Neutrophil (primary cell): ENCODE data around the gene DCAF16.

ENCODE experiments used
- H3K27ac ChIP-seq: fragments of 200-600 bp; sonication (generic); 2 replicates; pipeline ENCODE4 v1.5.1; 2016; ENCODE audit warnings: mild to moderate bottlenecking, moderate library complexity
- H3K27me3 ChIP-seq: fragments of 200-600 bp; sonication (generic); 2 replicates; pipeline ENCODE4 v1.6.0; 2016; ENCODE audit warnings: mild to moderate bottlenecking
- H3K36me3 ChIP-seq: fragments of 200-600 bp; sonication (generic); 2 replicates; pipeline ENCODE4 v1.5.1; 2017
- H3K4me1 ChIP-seq, 2 experiments: fragments of 200-600 bp in 1 of 2; sonication (generic) in 1 of 2; 1 replicate in 1 of 2; 2 replicates in 1 of 2; pipeline versions ENCODE4 v1.5.1 to v1.6.1; 2013 to 2016; ENCODE audit warnings: low read depth in 1 of 2, low read length in 1 of 2, mild to moderate bottlenecking in 1 of 2, moderate library complexity in 1 of 2; ENCODE audit not compliant: control insufficient read depth in 1 of 2, insufficient read depth in 1 of 2
- H3K4me3 ChIP-seq, 2 experiments: fragments of 200-600 bp in 1 of 2; sonication (generic) in 1 of 2; 1 replicate in 1 of 2; 2 replicates in 1 of 2; pipeline ENCODE4 v1.5.1; 2013 to 2016; ENCODE audit warnings: low read depth in 1 of 2, low read length in 1 of 2, mild to moderate bottlenecking in 1 of 2, moderate library complexity in 1 of 2
- H3K9me3 ChIP-seq: fragments of 200-600 bp; sonication (generic); 2 replicates; pipeline ENCODE4 v1.5.1; 2016
- CTCF ChIP-seq: fragments of 200-600 bp; sonication (generic); IDR thresholded peaks from 2 replicates; pipeline ENCODE4 v1.5.1; 2016; ENCODE audit warnings: antibody characterized with exemption

DCAF16 gene

GRCh38 chr4:17753646-17754045, 56.9 kb downstream of the DCAF16 start:
- TF ChIP-seq CTCF = no peak
- Histone ChIP-seq H3K27ac (no peak overlapping the region), H3K9me3 (no peaks in the 10 kb centered on the region), H3K27me3 (no peaks in the 10 kb centered on the region), H3K4me3 (no peak overlapping the region), H3K36me3 (no peaks in the 10 kb centered on the region), H3K4me1 (no peaks in the 10 kb centered on the region)
